Adrenal gland (tissue), 12 donors: ENCODE measurements around the gene UVRAG. TPM values are rescaled to one million over a fixed set of nuclear protein-coding genes. Genes with fewer than 3 reads are reported as not detected.

Source experiments
- DNase-seq, 7 donors: peaks; one replicate each; pipeline ENCODE4 v3.0.0-alpha.2; 2019 to 2020
- H3K27ac ChIP-seq, 5 donors: fragments of 200-600 bp; sonication (generic) in 4 of 5; 1 replicate in 3 of 5; 2 replicates in 2 of 5; pipeline versions ENCODE4 v1.5.1 to v1.8.0; 2016 to 2020; ENCODE audit warnings: mild to moderate bottlenecking in 1 of 5
- H3K27me3 ChIP-seq: fragments of 200-600 bp; 2 replicates; pipeline ENCODE4 v1.8.0; 2021
- H3K36me3 ChIP-seq, 2 donors: fragments of 200-600 bp; replicated peaks in 1 of 2; 1 replicate in 1 of 2; 2 replicates in 1 of 2; pipeline versions ENCODE4 v1.5.1 to v1.8.0; 2018 to 2022
- H3K4me1 ChIP-seq, 2 donors: fragments of 200-600 bp; replicated peaks in 1 of 2; 1 replicate in 1 of 2; 2 replicates in 1 of 2; pipeline versions ENCODE4 v1.5.1 to v1.8.0; 2018 to 2021
- H3K4me3 ChIP-seq, 4 donors: fragments of 200-600 bp; sonication (generic) in 3 of 4; one replicate each; pipeline ENCODE4 v1.5.1; 2016 to 2018
- H3K9me3 ChIP-seq, 3 donors: fragments of 200-600 bp; sonication (generic) in 1 of 3; replicated peaks in 1 of 3; 1 replicate in 2 of 3; 2 replicates in 1 of 3; pipeline versions ENCODE4 v1.5.1 to v1.8.0; 2016 to 2021
- POLR2A ChIP-seq, 2 donors: fragments of 450-650 bp; IDR thresholded peaks; one replicate each; pipeline ENCODE4 v1.6.1; 2017; ENCODE audit warnings: antibody characterized with exemption in 2 of 2, mild to moderate bottlenecking in 2 of 2, moderate library complexity in 1 of 2
- WGBS, 4 donors: extraction: QIAGEN DNeasy Blood & Tissue Kit in 2 of 4; methylation state at CpG; one replicate each; pipeline versions ENCODE4 v1.1.5 to v1.1.7; 2013 to 2017; 5-methylcytosine and 5-hydroxymethylcytosine counted together
- intact Hi-C, 2 donors: fragments of 100-400 bp; cut with DNase I; formaldehyde crosslinking; loops; one replicate each; pipeline versions ENCODE4 v1.14.1 to v1.15.0; 2022 to 2023
- polyA plus RNA-seq, 3 donors: library from polyadenylated mRNA; stranded (reverse); fragments of 200-250 nt in 2 of 3; fragments of 350-450 nt in 1 of 3; fragmentation: Illumina TruSeq in 1 of 3; extraction: RNeasy Lipid Tissue Mini Kit (QIAGEN cat#74804) in 1 of 3; gene quantifications; one replicate each; pipeline ENCODE4 v1.2.3, GENCODE V29; 2013 to 2014
- total RNA-seq, 9 donors: library from RNA; depleted of rRNA in 4 of 9; stranded (reverse); fragments of >200 nt in 4 of 9; fragments of 120-200 nt in 1 of 9; fragmentation: NEBNext Ultra II Directional in 1 of 9; extraction: Animal tissue kit (Norgen Biotek cat#: 25700) in 1 of 9; gene quantifications; one replicate each; pipeline versions ENCODE4 v1.1.0 to v1.2.4, GENCODE V29; 2013 to 2023
- TF ChIP-seq, protein P1 (sequence below), 6 experiments: fragments of 450-650 bp in 4 of 6; fragments of 200-600 bp in 2 of 6; sonication (generic) in 1 of 6; IDR thresholded peaks; 1 replicate in 5 of 6; 2 replicates in 1 of 6; pipeline versions ENCODE4 v1.5.1 to v1.8.0; 2016 to 2021; ENCODE audit warnings: antibody characterized with exemption in 6 of 6, mild to moderate bottlenecking in 2 of 6, moderate library complexity in 1 of 6
- donor health status: healthy with polysubstance abuse.
- donor health status: Bipolar disorder and iron deficiency.
- donor health status: DM: yes; HTN: yes; CAD: no.
- donor health status: DM: no; HTN: no; CAD: no.
- donor health status: DM: no; HTN: no; CAD: no.
- donor health status: DM: yes; HTN: yes; CAD: no.

The UVRAG gene
- total and polyA plus RNA-seq, 12 donors = 10.9 to 61.4 (median 28.5) TPM

DNA sequence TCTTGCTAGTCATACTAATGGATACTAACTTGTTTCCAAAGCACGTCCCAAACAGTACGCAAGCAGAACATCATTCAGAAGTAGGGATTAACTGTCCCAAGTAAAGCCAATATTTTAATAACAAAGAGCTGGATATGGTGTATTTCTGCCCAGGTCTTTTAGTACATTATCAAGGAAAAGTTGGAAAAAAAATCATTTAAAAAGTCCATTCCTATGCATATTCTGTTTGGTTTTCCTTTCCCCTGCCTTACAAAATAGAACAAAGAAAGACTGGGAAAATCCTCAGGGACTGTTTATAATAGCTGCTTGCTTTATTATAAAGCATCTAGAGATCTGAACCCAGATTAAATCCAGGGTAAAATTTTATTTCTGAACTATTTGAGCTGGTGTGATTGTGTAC, 83.9 kb downstream of the UVRAG start:
- TF ChIP-seq, protein P1, sequence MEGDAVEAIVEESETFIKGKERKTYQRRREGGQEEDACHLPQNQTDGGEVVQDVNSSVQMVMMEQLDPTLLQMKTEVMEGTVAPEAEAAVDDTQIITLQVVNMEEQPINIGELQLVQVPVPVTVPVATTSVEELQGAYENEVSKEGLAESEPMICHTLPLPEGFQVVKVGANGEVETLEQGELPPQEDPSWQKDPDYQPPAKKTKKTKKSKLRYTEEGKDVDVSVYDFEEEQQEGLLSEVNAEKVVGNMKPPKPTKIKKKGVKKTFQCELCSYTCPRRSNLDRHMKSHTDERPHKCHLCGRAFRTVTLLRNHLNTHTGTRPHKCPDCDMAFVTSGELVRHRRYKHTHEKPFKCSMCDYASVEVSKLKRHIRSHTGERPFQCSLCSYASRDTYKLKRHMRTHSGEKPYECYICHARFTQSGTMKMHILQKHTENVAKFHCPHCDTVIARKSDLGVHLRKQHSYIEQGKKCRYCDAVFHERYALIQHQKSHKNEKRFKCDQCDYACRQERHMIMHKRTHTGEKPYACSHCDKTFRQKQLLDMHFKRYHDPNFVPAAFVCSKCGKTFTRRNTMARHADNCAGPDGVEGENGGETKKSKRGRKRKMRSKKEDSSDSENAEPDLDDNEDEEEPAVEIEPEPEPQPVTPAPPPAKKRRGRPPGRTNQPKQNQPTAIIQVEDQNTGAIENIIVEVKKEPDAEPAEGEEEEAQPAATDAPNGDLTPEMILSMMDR (IDR thresholded peaks at IDR 0.05) = no peak
- no peak for TF ChIP-seq POLR2A (IDR thresholded peaks at IDR 0.05)
- intact Hi-C loops = loop anchor here (5.0 to 10.0 kb wide), 2 partner anchors 253 to 416 kb away; no protein-coding TSS in a partner anchor
- 92 to 100% (median 98%) methylated on average over 2 of the region's 2 CpGs for WGBS, 4 donors
- H3K36me3 ChIP-seq = no peaks in the 10 kb centered on the region
- DNase-seq = no peak
- H3K27ac ChIP-seq = no peak overlapping the region
- no peak overlapping the region for H3K4me3 ChIP-seq
- no peaks in the 10 kb centered on the region for H3K9me3 ChIP-seq
- H3K4me1 ChIP-seq = no peaks in the 10 kb centered on the region
- H3K27me3 ChIP-seq = no peaks in the 10 kb centered on the region

DNA sequence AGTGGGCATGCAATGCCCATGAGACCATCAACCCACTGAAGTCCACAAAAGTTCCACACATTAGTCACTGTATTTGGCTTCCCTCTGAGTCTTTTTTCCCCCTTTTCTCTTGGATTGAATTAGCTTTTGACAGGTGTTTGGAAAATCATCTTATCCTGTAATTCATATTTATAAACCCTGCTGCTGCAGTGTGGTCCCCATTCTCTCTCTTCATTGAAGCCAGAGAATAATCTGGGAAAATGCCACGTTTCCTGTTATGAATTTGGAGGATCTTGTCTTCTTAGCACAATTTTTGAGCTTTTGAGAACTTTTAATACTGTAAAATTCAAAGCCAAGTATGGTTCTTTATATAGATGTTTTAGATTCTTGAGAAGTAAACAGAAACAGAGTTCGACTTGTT, 84.8 kb downstream of the UVRAG start:
- Histone ChIP-seq H3K27ac (no peak overlapping the region), H3K27me3 (no peaks in the 10 kb centered on the region), H3K4me1 (no peaks in the 10 kb centered on the region), H3K9me3 (no peaks in the 10 kb centered on the region), H3K36me3 (no peaks in the 10 kb centered on the region), H3K4me3 (no peak overlapping the region)
- TF ChIP-seq, protein P1 (IDR thresholded peaks at IDR 0.05) = no peak
- intact Hi-C loops = loop anchor here (5.0 to 10.0 kb wide), 2 partner anchors 252 to 415 kb away; no protein-coding TSS in a partner anchor
- no peak for DNase-seq
- WGBS, 4 donors = 60 to 76% (median 74%) methylated on average over 2 of the region's 2 CpGs

GRCh38 chr11:75900848-75901247, 85.8 kb downstream of the UVRAG start:
- H3K9me3 ChIP-seq = no peaks in the 10 kb centered on the region
- TF ChIP-seq, protein P1 (IDR thresholded peaks at IDR 0.05) = no peak
- no peak for TF ChIP-seq POLR2A (IDR thresholded peaks at IDR 0.05)
- no peaks in the 10 kb centered on the region for H3K27me3 ChIP-seq
- no peak for DNase-seq
- 87 to 95% (median 92%) methylated on average over 3 of the region's 3 CpGs for WGBS, 4 donors
- no peak overlapping the region for H3K27ac ChIP-seq
- no peaks in the 10 kb centered on the region for H3K4me1 ChIP-seq
- no peaks in the 10 kb centered on the region for H3K36me3 ChIP-seq
- no peak overlapping the region for H3K4me3 ChIP-seq
- intact Hi-C loops = loop anchor here in 1 of 2 donors (10.0 kb wide), 1 partner anchor 414 kb away; no protein-coding TSS in a partner anchor

GRCh38 chr11:75902631-75903030, 87.6 kb downstream of the UVRAG start:
- WGBS, 4 donors = 82 to 93% (median 83%) methylated on average over 2 of the region's 2 CpGs
- no peak for DNase-seq
- Histone ChIP-seq H3K27ac (no peak overlapping the region), H3K27me3 (no peaks in the 10 kb centered on the region), H3K36me3 (no peaks in the 10 kb centered on the region), H3K9me3 (no peaks in the 10 kb centered on the region), H3K4me1 (no peaks in the 10 kb centered on the region), H3K4me3 (no peak overlapping the region)
- TF ChIP-seq POLR2A (IDR thresholded peaks at IDR 0.05) = no peak
- TF ChIP-seq, protein P1 (IDR thresholded peaks at IDR 0.05) = no peak
- intact Hi-C loops = loop anchor here in 1 of 2 donors (10.0 kb wide), 1 partner anchor 412 kb away; no protein-coding TSS in a partner anchor
